Activated CD4-positive, alpha-beta T cell treated with anti-CD3 and anti-CD28 coated beads for 4 hours (primary cell): ENCODE results near the gene CAMK1D.

ENCODE experiments used
- DNase-seq, 2 donors: peaks; one replicate each; pipeline ENCODE4 v3.0.0-alpha.2; 2020

The CAMK1D gene

DNA sequence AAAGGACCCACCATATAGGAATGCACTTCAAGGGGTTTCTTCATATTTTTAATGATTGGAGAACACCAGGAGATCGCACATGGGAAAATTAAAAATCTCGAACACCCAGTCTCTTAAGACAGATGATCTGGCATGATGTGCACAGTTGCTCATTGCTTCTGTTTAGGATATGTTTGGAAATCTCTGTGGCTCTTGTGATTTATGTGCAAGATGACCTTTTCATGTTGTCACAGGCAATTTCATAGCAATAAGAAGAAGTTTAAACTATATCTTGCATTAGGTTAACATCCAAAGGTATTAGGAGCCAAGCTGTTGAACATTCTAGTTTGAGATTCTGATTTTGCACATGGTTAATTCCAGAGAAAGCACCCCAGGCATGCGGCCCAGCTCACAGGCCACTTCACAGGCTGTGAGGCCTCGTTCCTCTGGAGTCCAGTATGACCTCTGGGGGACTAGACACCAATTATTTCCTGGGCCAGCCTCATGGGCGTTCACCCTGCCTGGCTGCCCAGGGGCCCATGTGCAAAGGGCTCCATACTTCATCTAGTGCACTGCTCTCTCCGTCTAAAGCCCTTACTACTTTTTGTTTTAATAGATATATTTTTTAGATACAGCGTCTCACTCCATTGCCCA lies 28.4 kb downstream of the CAMK1D start:
- DNase-seq = no peak

DNA sequence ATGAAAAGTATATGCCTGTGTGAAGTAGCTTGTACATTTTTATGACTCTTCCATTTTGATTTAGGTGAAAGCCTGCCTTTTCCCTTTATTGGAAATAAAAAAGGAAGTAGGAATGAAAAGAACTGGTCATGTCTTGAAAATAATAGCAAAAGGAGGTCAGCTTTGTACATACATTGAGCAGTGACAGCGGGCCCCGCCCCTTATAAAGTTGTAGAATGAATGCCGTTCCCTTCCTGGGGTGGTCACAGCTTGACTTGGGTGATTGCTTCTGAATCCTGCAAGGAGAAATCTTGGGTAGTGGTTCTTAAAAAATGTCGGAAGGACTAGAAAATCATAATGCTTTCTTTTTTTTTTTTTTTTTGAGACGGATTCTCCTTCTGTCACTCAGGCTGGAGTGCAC lies 31.7 kb downstream of the CAMK1D start:
- DNase-seq = no peak

DNA sequence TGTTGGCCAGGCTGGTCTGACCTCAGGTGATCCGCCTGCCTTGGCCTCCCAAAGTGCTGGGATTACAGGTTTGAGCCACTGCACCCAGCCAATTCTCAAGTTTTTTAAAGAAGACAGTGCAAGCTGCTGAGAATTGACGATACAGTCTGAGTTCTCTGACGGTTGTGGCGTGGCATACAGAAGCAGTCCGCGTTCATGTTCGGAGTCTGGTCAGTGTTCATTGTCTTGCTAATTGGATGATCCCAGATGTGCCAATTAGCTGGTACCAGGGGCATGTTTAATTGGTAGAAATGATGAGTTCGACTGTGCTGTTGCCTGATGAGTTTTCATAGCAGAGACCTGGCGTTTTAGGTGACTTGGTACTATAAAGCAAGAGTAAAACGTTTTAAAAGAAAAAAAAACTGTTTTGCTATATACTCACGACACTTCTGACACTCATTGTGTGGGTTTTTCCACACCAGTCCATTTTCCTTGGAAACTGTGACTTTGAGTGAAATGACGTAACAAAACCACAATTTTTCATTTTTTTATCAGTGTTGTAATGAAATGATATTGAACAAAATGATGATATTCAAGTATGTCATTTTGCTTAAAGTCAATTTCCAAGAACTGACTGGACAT lies 32.3 kb downstream of the CAMK1D start:
- no peak for DNase-seq

DNA sequence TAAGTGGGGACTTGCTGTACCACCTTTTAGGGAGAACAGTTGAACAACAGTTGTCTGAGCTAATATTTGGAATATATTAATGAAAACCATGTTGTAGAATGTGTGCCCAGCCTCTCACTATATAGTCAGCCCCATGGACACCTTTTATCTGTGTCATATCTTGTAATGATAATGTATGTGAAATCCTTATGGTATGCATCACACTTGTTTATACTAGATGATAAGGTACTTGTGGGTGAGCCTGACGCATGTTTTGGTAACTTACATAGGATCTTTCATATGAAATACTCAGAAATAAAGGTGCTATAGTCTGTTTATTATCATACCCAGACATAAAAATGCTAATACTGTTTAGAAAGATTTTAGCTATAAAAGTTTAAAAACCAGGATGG lies 32.8 kb downstream of the CAMK1D start:
- DNase-seq = no peak

DNA sequence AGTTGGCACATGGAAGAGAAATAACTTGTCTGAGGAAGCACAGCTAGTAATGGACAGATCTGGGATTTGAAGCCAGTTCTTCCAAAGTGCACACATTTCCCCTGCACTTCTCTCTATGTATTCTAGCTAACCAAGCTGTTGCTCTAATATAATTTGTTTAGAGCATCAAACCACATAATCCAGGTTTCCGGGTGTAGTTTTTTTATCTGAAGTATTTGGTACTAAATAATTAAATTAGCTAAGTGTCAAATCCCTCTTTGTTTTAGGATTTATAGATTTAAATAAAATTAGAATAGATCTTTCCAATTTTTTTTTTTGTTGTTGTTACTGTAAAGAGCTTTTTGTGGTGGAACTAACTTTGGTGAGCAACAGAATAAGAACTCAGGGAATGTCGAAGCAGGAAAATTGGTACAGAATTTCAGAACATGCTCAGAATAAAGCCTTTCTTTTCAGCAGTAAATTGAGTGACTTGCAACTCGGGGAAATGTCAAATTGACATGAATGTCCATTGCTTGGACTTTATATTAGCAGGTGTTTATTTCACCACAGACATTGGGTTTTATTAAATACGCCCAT lies 33.7 kb downstream of the CAMK1D start:
- no peak for DNase-seq

DNA sequence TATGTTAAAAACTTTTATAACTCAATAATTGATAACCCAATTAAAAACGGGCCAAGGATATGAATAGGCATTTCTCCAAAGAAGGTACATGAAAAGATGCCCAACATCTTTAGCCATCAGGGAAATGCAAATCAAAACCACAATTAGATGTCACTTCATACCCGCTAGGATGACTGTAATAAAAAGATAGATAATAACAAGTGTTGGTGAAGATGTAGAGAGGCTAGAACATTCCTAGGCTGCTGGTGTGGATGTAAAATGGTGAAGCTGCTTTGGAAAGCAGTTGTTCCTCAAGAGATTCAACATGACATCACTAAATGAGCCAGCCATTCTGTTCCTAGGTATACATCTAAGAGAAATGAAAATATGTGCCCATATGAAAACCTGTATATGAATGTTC lies 35.6 kb downstream of the CAMK1D start:
- DNase-seq = no peak

DNA sequence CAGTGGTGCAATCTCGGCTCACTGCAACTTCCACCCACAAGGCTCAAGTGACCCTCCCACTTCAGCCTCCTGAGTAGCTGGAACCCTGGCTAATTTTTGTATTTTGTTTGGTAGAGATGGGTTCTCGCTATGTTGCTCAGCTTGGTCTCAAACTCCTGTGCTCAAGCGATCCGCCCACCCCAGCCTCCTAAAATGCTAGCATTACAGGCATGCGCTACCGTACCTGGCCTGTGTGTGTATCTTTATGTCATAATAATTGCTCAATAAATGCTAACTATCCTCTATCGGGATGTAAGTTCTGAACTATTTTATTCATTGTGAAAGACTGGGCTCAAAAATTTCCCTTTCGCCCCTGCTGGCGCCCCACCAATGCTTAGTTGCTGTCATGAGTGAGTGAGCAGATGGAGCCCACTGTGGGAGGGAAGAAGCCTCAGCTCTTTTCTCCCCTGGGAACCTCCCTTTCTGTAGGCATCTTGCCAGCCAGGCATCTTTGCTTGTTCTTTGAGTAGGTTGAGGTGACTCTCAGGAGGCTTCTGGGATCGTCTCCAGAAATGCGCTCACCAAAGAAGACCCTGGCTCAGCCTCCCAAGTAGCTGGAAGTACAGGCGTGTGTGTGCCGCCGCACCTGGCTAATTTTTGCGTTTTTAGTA lies 38.3 kb downstream of the CAMK1D start:
- DNase-seq = no peak

DNA sequence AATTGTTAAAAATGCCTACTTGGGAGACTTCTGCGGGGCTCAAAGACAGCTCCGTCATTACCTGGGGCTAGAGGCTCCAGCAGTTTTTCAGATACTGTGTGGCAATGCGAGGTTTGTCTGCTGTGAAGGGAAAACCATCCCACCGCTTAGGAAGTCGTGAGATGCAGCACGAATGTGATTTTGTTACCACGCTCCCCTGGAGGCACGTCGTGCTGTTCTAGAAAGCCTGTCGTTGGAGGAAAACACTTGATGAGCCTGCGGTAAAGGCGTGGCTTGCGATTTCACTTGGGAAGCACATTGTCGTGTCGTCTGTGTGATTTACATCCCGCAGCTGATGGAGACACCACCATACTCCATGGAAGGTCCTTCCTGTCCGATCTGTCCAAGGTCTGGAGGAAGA lies 39.3 kb downstream of the CAMK1D start:
- DNase-seq = no peak

DNA sequence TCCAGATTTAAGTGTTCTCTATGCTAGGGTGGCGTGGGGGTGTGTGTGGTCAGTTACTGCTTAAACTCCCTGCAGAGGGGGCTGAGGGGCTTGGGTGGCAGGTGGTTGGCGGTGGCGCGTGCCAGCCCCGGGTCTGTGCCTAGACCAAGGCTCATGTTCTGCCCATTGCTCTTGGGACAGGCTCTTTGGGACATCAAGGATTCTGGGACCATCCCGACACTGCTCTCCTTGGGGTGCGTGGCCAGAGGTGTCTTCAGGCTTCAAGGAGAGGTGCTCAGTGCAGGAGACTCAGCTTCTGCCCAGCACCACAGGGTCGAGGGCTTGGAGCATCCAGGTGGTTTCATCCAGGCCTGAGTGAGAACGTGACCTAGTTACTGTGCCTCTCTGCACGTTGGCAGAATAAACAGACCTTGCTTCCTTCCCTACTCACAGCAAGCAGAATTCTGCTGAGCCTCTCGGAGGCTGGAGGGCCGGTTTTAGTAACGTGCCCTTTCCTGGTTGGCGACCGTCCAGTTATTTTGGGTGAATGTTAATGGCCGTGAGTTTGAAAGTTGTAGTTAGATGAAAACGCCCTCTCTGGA lies 39.9 kb downstream of the CAMK1D start:
- DNase-seq = no peak

DNA sequence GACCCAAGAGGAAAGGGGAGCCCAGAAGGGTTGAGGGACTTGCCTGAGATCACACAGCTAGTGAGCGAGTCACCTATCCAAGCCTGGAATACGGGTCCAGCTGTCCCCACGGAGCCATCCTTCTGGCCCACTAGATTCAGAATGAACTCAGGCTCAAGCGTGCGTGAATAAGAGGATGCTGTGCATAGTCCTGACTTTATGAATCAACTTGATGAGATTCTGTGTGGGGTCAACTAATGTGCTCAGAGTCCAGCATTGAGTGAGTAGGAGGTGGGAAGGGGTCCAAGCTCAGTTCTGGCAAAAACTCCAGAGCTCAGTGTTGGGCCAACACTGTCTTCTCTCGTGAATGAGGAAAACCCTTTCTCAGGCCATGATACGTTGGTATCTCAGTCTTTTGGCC lies 41.4 kb downstream of the CAMK1D start:
- DNase-seq = no peak

DNA sequence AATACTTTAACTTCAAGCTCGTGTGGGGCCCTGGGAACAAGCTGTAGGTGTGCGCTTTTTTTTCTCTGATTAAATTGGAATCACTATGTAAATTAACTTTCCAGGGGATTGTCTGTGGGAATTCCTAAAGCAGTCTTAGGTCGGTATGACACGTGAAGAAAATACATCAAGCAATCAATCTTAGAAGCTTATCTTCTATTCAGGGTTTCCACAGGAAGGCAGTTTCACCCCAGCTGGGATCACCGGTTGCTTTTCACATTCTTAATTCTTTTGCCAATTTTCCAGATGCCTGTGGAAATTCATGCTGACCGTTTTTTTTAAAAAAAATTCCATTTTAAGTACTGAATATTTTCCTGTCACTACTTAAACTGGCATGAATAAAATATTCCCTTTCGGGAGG lies 41.9 kb downstream of the CAMK1D start:
- no peak for DNase-seq

DNA sequence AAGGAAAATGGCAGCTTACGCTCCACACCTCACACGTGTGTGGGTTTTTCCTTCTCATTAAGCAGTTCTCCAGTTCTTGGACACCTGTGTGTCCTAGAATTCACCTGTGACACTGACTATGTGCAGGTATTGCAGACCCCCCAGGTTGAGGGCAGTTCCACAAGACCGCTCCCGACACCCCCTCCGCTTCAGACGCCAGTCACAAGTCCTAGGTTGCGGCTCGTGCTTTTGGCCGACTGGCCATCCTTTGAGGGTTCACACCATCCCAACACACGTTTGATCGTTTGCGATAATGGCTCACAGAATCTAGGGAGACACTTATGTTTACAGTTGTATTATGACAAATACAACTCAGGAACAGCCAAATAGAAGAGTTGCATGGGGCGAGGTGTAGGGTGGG lies 44.5 kb downstream of the CAMK1D start:
- no peak for DNase-seq

DNA sequence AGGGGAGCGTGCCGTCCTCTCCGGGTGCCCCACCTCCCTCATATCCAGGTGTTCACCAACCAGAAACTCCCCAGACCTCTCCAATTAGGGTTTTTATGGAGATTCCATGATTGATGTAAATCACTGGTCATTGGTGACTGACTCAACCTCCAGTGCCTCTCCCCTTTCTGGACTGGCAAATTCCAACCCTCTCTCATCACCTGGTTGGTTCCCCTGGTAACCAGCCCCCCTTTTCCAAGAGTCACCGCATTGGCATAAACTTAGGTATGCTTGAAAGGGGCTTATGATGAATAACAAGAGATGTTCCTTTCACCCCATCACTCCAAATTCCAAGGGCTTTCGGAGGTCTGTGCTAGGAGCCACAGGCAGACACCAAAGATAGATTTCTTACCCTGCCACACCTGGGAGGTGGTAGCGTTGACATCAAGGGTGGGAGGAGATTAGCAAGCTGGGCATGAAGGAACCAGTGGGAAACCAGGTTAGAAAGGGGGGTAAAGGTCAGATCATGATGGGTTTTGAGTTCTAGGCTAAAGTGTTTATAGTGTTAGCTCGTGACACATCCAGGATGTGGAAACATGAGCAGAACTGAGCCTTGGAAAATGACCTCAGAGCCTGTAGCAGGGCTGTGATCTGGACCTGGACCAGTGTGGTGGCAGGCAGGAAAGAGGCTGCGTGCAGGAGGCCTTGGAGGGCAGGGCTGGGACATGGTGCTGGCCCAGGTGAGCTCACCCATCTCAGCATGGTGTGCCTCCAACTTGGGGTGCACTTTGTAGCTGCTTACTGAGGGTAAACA lies 45.1 kb downstream of the CAMK1D start:
- no peak for DNase-seq

DNA sequence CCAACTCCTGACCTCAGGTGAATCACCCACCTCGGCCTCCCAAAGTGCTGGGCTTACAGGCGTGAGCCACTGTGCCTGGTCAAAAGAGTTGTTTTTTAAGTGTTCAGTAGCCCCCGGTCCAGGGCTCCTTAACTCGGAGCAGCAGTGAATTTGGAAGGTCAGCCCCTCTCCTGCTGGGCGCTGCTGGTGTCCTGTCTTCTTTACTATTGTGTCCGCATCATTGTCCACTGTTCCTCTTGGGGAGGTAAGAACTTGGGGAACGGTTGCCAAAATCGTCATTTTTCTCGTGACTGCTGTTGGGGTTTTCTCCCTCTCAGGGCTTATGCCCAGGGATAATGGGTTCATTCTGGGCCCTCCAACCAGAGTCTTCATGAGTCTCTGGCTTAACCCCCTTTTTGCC lies 46.7 kb downstream of the CAMK1D start:
- no peak for DNase-seq

DNA sequence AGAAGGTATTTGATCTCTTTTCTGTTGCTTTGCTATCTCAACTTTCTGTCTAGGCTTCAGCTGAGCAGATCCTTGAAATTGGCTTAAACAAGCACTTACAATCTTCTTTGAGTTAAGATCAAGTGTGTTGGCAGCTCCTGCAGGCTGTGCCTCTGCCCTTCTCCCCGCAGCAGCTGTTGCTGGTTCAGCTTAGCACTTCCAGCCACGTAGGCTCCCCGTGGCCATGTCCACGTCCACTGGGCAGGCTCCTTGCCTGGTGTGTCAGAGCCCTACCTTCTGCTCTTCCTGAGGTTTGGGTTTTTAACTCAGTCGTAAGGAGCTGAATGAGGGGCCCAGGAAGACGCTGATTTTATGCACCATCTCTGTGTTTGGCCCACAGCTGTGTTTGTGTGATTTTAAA lies 47.2 kb downstream of the CAMK1D start:
- DNase-seq = no peak

DNA sequence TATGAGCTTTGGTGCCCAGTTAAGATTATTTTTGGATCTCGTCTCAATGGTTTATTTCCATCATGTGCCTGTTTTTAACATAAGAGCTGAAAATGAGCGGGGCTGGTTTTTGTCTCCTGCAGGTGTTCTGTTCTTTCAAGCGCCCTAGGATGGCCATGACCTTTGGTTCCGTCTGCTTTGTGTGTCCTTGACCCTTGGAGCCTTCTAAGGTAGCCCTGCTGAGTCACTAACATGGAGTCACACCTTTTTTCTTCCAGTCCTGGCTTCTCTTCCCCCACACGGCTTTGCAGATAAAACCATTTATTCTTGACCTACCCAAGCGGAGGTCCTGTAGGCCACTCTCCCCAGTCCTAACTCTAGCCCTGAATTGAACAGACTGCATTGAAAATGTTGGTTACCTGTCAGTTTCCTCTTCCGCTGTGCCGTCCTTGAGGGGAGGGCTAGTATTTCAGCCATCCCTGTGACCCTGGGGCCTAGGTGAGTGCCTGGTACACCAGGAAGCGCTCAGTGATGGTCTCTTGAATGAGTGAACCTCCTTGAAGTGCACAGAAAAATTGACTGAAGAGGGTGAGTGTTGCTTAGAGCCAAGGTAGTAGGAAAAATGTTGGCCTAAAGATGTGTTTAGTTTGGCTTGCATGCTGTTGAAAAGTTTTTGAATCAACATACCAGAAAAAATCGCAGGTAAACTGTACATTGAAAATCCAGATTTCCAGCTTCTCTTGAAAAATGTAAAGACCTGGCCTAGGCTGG lies 48.0 kb downstream of the CAMK1D start:
- DNase-seq = no peak

DNA sequence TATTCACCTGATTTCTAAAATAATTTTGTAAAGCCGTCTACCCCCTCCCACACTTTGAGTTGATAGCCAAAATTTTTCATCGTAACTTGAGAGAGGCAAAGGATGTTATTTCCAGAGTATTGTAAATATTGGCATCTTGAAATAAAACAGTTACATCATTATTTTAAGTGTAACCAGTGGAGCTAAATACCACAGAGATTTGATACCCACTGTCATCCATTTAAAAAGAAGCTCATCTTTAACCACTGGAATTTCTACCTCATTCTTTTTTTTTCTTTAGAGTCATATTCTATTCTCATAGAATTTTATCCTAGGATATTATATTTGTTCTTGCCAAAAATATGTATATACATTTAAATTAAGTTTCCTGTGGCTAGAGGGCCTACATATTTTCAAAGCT lies 48.6 kb downstream of the CAMK1D start:
- no peak for DNase-seq

DNA sequence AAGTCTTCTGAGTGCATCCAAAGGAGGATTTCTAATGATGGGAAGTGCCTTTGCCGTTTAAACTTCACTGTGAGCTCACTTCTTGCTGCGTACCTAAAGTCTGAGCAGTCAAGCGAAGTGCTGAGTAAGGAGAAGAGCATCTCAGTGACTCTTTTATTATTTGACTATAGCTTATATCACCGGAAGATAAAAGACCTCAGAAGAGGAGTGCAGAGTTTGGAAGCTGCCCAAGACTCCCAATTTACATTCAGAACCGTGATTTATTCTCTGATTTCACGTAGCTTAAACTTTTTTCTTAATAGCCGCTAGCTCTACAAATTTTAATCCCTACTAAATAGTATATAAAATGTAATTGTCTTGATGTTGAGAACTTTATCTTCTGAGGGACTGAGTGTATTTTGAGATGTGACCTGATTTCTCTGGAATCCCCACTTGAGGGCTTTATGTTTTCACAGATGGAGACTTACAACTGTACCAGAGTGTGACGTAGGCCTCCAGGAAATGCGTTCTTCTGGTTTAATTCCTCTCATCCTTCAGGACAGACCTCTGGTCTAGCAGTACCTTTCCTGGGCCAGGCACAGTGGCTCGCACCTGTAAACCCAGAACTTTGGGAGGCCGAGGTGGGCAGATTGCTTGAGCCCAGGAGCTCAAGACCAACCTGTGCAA lies 51.1 kb downstream of the CAMK1D start:
- no peak for DNase-seq

DNA sequence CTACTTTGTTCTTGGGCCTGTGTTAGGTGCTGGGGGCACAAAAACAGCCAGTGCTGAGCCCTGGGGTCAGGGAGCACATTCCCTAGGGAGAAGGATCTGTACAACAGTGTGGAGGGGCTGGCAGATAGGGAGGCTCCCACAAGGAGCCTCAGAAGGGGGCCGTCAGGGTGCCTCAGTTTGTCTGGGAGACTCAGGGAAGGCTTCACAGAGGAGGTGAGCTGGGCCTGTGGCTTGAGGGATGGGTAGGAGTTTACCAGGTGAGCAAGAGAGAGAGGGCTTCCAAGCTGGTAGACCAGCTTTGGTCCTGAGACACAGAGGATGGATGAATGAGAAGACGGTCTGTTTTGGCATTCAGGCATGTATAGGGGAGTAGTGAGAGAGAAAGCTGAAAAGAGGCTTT lies 52.1 kb downstream of the CAMK1D start:
- DNase-seq = no peak

DNA sequence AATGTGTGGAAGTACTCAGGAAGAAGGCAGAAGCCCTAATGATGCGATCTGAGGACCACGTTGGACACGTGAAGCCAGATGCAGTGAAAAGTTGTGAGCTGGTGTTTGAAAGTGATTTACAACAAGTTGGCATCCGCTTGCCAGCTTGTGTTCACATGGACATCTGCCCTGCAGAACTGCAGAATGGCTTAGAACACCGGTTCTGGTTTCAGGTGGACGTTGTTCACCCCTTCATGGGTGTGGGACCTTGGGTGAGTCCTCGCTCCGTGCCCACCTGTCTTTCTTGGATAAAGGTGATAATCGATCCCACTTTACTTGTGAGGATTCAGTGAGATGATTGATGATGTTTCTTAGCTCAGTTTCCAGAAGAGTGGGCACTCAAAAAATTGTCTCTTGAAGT lies 53.8 kb downstream of the CAMK1D start:
- no peak for DNase-seq
